Spleen (tissue), 11 donors: ENCODE measurements around the gene SDS. TPM values are rescaled to one million over a fixed set of nuclear protein-coding genes. Genes with fewer than 3 reads are reported as not detected.

Source experiments
- DNase-seq: peaks from one replicate; pipeline ENCODE4 v3.0.0-alpha.2; 2020
- H3K27ac ChIP-seq, 8 donors: fragments of 200-600 bp; sonication (generic) in 7 of 8; 1 replicate in 4 of 8; 2 replicates in 4 of 8; pipeline versions ENCODE4 v1.5.0 to v1.8.0; 2016 to 2021; ENCODE audit warnings: inconsistent platforms in 4 of 8, mild to moderate bottlenecking in 4 of 8, moderate library complexity in 1 of 8
- H3K27me3 ChIP-seq, 7 donors: fragments of 200-600 bp; sonication (generic) in 6 of 7; replicated peaks in 1 of 7; 1 replicate in 4 of 7; 2 replicates in 3 of 7; pipeline versions ENCODE4 v1.5.0 to v1.8.0; 2016 to 2021; ENCODE audit warnings: inconsistent platforms in 3 of 7, mild to moderate bottlenecking in 1 of 7
- H3K36me3 ChIP-seq, 6 donors: fragments of 200-600 bp; sonication (generic) in 5 of 6; 1 replicate in 4 of 6; 2 replicates in 2 of 6; pipeline versions ENCODE4 v1.5.0 to v1.8.0; 2016 to 2021; ENCODE audit warnings: inconsistent platforms in 2 of 6
- H3K4me1 ChIP-seq, 6 donors: fragments of 200-600 bp; sonication (generic) in 5 of 6; 1 replicate in 3 of 6; 2 replicates in 3 of 6; pipeline versions ENCODE4 v1.5.0 to v1.8.0; 2016 to 2021; ENCODE audit warnings: inconsistent platforms in 3 of 6
- H3K4me3 ChIP-seq, 8 donors: fragments of 200-600 bp; sonication (generic) in 7 of 8; 1 replicate in 4 of 8; 2 replicates in 4 of 8; pipeline versions ENCODE4 v1.5.0 to v1.8.0; 2016 to 2021; ENCODE audit warnings: inconsistent platforms in 4 of 8, mild to moderate bottlenecking in 4 of 8, moderate library complexity in 2 of 8
- H3K9me3 ChIP-seq, 8 donors: fragments of 200-600 bp; sonication (generic) in 7 of 8; 1 replicate in 4 of 8; 2 replicates in 4 of 8; pipeline versions ENCODE4 v1.5.0 to v1.8.0; 2016 to 2021; ENCODE audit warnings: inconsistent platforms in 4 of 8
- CTCF ChIP-seq, 11 experiments: fragments of 200-600 bp in 7 of 11; fragments of 450-650 bp in 4 of 11; sonication (generic) in 4 of 11; IDR thresholded peaks in 8 of 11; conservative IDR thresholded peaks in 3 of 11; 1 replicate in 7 of 11; 2 replicates in 4 of 11; pipeline versions ENCODE4 v1.4.0 to v1.8.0; 2016 to 2021; ENCODE audit warnings: antibody characterized with exemption in 11 of 11, inconsistent platforms in 4 of 11, mild to moderate bottlenecking in 1 of 11
- POLR2A ChIP-seq, 3 donors: fragments of 450-650 bp; IDR thresholded peaks; one replicate each; pipeline ENCODE4 v1.5.1; 2017; ENCODE audit warnings: antibody characterized with exemption in 3 of 3, mild to moderate bottlenecking in 1 of 3
- POLR2AphosphoS5 ChIP-seq, 3 donors: sonication (generic); formaldehyde crosslinking; IDR thresholded peaks; one replicate each; pipeline ENCODE4 v1.5.1; 2017; ENCODE audit warnings: antibody characterized with exemption in 3 of 3
- whole genome bisulfite sequencing, 5 donors: extraction: QIAGEN DNeasy Blood & Tissue Kit in 3 of 5; methylation state at CpG; one replicate each; pipeline versions ENCODE4 v1.1.5 to v1.1.7; 2013 to 2018; 5-methylcytosine and 5-hydroxymethylcytosine counted together
- intact Hi-C: fragments of 100-400 bp; cut with DNase I; formaldehyde crosslinking; loops from one replicate; pipeline ENCODE4 v1.15.0; 2023; ENCODE audit warnings: low total_unique reads
- polyA plus RNA-seq, 3 donors: library from polyadenylated mRNA; stranded (reverse); fragments of 200-250 nt; gene quantifications; one replicate each; pipeline ENCODE4 v1.2.1, GENCODE V29; 2013
- total RNA-seq, 7 donors: library from RNA; depleted of rRNA in 3 of 7; stranded (reverse); fragments of >200 nt in 3 of 7; fragmentation: NEBNext Ultra II Directional in 4 of 7; extraction: Animal tissue kit (Norgen Biotek cat#: 25700) in 4 of 7; gene quantifications; one replicate each; pipeline versions ENCODE4 v1.1.0 to v1.2.1, GENCODE V29; 2016 to 2021
- donor health status: healthy with polysubstance abuse.
- donor health status: DM: no; HTN: no; CAD: no; lungs with moderate emphysema.
- donor health status: DM: no; HTN: no; CAD: no.
- donor health status: Bipolar disorder and iron deficiency.
- donor health status: healthy.
- donor health status: DM: no; HTN: no; CAD: no.
- donor health status: DM: yes; HTN: yes; CAD: no.

Gene SDS
- total and polyA plus RNA-seq, 10 donors: 0.61 to 3.5 (median 1.2) TPM; not detected in 1

DNA sequence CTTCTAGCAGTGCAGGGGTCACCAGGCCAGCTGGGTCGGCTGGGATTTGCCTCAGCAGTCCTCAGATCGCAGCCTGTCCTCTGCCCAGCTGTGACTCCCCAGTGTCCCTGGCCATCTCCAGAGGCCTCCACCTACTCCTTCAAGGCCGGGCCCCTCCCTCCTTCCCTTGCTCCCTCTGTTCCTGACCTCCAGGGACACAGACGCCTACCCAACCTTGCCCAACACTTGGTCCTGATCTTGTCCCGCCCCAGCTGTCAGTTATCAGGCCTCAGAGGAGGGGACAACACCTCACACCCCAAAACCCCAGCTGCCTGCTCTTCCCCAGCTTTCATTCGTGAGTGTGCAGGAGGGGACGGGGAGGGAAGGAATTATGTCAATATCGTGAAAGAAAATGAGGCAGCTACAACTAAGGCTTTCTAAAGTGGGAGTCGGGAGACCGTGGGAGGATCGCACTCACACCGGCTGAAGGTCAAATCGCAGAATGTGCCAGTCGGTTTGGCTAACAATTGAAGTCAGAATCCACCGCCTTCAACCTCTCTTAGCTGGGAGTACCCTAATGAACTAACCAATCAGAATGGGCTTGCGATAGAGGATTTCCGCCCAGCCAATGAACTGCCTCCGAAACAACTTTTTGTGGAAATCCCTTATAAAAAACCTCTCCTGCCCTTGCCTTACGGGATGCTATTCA is 54.7 kb downstream of the SDS start:
- H3K27me3 ChIP-seq: peaks cover 0 to 9% (median 0%) of the 10 kb centered on the region in 7 donors
- no peaks in the 10 kb centered on the region for H3K36me3 ChIP-seq
- no peak for DNase-seq
- 58 to 74% (median 70%) methylated on average over 18 to 19 of the region's 19 CpGs for WGBS, 5 donors
- no peak overlapping the region for H3K4me3 ChIP-seq
- no peak for TF ChIP-seq POLR2A (IDR thresholded peaks at IDR 0.05)
- TF ChIP-seq POLR2AphosphoS5 (IDR thresholded peaks at IDR 0.05): no peak
- no peak for TF ChIP-seq CTCF (IDR thresholded peaks at IDR 0.05 in 8 of 11, conservative IDR thresholded peaks at IDR 0.05 in 3 of 11)
- no peak overlapping the region for H3K27ac ChIP-seq
- H3K9me3 ChIP-seq: no peaks in the 10 kb centered on the region
- intact Hi-C loops: no loop called here
- no peaks in the 10 kb centered on the region for H3K4me1 ChIP-seq

DNA sequence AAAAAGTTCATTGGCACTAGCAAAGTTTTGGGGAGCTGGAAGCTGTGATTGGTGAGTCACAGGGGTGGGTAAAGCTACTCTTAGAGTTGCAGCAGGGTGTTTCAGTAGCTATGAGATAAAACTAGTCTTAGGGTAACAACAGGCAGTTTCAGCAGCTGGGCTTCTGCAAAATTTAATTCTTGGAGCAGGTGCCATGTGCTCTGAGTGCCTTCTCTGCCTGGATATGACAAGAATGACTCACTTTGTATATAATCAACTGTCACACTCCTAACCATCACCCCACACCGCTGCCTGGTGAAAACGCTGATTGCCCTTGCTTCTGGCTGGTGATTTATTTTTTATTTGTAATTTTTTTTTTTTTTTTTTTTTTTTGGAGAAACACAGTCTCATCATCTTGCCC is 55.8 kb downstream of the SDS start:
- no peak overlapping the region for H3K27ac ChIP-seq
- no peak for DNase-seq
- intact Hi-C loops: no loop called here
- H3K9me3 ChIP-seq: no peaks in the 10 kb centered on the region
- peaks cover 0 to 9% (median 0%) of the 10 kb centered on the region in 7 donors for H3K27me3 ChIP-seq
- H3K4me1 ChIP-seq: no peaks in the 10 kb centered on the region
- no peak overlapping the region for H3K4me3 ChIP-seq
- H3K36me3 ChIP-seq: no peaks in the 10 kb centered on the region
- WGBS, 5 donors: 85 to 92% (median 91%) methylated on average over 2 of the region's 2 CpGs
- no peak for TF ChIP-seq CTCF (IDR thresholded peaks at IDR 0.05 in 8 of 11, conservative IDR thresholded peaks at IDR 0.05 in 3 of 11)
- no peak for TF ChIP-seq POLR2A (IDR thresholded peaks at IDR 0.05)
- no peak for TF ChIP-seq POLR2AphosphoS5 (IDR thresholded peaks at IDR 0.05)

DNA sequence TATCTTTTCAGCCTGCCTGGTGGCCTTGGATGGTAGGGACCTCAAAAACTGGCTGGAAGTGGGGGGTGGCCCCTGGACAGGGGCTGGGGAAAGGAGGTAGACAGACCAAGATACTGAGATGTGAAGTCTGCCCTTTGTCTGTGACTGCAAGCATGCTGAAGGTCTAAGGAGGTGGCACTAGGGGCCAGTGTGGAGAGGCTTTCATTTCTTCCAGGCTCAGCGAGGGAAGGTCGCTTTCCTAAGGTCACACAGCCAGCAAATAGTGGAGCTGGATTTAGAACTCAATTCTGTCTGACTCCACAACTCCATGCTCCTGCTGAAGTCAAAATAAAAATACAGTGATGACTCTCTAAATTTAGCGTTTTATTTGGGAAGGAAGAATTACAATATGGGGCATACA is 56.6 kb downstream of the SDS start:
- 90 to 98% (median 95%) methylated on average over 3 of the region's 3 CpGs for WGBS, 5 donors

More for the DNA sequence above, 56.6 kb downstream of the SDS start:
- no peak overlapping the region for H3K27ac ChIP-seq
- intact Hi-C loops: no loop called here
- DNase-seq: no peak
- H3K27me3 ChIP-seq: peaks cover 0 to 9% (median 0%) of the 10 kb centered on the region in 7 donors
- no peaks in the 10 kb centered on the region for H3K9me3 ChIP-seq
- TF ChIP-seq POLR2AphosphoS5 (IDR thresholded peaks at IDR 0.05) (no peak), POLR2A (IDR thresholded peaks at IDR 0.05) (no peak), CTCF (IDR thresholded peaks at IDR 0.05 in 8 of 11, conservative IDR thresholded peaks at IDR 0.05 in 3 of 11) (no peak)
- no peaks in the 10 kb centered on the region for H3K4me1 ChIP-seq
- H3K4me3 ChIP-seq: no peak overlapping the region
- no peaks in the 10 kb centered on the region for H3K36me3 ChIP-seq
